Stimulated activated CD8-positive, alpha-beta memory T cell treated with anti-CD3 and anti-CD28 coated beads, Interleukin-12 subunit alpha, Interleukin-12 subunit beta, amount 100 ng/mL, for 1 hour (primary cell): Measurements from ENCODE around the gene SPATA6L.

Source experiments
- DNase-seq: peaks from one replicate; pipeline ENCODE4 v3.0.0-alpha.2; 2020; ENCODE audit warnings: low read depth

Gene SPATA6L

DNA sequence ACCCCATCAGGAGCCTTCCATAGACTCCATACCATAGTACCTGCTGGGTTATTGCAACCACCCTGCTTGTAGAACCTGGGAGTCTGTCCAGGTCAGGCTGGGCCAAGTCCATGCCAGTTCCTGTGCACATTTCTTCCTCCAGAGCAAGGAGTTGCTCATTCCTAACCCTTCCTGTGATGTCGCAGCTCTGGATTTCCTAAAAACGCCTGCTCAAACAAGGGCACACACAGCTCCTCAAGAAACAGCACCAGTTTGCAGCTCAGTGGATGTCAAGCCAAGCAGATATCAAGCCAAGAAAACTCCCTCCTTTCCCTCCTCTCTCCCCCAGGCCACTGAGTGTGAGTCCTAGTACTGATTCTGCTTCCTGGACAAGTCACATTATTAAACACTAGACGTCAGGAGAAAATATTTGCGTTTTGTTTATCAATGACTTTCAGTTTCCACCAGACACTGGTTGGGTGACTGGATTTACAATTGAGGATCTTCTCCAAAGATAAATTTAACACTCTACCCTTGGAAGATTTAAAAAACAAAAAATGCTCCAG lies 116.5 kb downstream of the SPATA6L start:
- DNase-seq, result no peak

DNA sequence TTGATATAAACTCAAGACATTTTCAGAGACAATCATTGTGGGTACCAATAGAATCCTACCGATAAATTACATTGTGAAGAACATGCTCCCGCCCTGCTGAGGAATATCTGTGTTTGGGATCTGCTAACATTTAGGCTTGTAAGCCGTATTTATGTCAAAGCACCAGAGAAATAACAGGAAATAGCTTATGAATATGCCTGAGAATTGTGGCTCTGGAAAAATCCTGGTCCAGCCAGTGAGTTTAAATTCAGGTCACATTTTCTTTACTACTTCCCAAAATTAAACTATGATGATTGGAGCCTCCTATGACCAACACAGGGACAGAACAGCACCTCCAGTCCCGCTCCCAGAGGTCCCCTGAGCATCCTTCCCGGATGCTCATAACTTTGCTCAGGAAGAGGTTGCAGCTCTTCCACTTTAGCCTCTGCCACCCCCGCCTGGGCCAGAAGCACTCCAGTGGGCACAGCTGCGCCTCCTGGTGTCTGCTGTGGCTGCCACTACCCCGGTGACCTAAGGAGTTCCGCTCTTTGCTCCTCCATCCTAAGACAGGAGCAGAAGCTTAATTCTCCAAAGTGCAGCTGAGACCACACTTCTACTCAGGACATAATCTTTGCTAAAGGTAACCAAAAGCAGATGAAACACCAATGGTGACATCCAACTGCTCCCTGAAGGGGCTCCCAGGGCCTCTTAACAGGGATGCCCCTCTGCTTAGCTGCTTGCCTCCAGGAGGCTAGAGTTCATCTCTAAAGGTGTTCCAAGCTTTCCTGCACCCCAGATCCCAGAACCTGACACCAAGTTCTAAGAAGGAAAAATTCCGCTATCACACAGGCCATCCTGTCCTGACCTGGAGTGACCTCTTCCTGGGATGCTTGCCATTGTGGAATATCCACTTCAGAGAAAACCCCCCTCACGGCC lies 117.2 kb downstream of the SPATA6L start:
- no peak for DNase-seq
